ENCODE measurements around the gene TSPEAR.

GRCh38 chr21:44484498-44485253 lies 226.7 kb downstream of the TSPEAR start:
- TF ChIP-seq CTCF (IDR thresholded peaks at IDR 0.05), result no peak
- TF ChIP-seq EZH2 (IDR thresholded peaks at IDR 0.05; ENCODE audit: borderline replicate concordance, insufficient read depth, low read depth, low read length, poor library complexity, severe bottlenecking), result no peak

All from B cell (primary cell).